Stimulated activated CD8-positive, alpha-beta memory T cell treated with anti-CD3 and anti-CD28 coated beads, Interleukin-2, amount 100 ng/mL, for 1 hour (primary cell): ENCODE results near the gene U2AF1.
"Not testable (repeated sequence)": the region's sequence is repeated elsewhere in the genome, so short reads cannot be mapped to it uniquely, and the experiment has no call there.

Experiments used
- DNase-seq, 2 donors: peaks; one replicate each; pipeline ENCODE4 v3.0.0-alpha.2; 2020; ENCODE audit warnings: low read depth in 2 of 2

U2AF1 gene

DNA sequence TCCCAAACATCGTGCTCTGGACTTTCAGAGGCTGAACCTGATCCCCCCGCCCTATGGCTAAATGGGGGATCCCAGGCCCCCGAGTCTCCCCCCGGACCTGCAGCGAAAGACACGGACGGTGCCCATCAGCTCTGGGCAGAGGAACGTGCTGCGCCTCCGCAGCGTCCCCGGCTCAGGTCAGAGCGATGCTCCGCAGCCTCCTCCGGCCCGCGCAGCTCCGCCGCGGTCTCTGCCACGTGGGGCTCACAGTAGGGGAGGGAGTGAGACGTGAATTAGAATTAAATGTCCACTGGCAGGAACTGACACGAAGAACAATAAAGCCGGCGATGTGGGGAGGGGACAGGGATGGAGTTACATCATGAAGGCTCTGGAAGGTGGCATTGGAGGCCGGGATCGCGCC, 30.7 kb downstream of the U2AF1 start:
- DNase-seq, result not testable (repeated sequence)

DNA sequence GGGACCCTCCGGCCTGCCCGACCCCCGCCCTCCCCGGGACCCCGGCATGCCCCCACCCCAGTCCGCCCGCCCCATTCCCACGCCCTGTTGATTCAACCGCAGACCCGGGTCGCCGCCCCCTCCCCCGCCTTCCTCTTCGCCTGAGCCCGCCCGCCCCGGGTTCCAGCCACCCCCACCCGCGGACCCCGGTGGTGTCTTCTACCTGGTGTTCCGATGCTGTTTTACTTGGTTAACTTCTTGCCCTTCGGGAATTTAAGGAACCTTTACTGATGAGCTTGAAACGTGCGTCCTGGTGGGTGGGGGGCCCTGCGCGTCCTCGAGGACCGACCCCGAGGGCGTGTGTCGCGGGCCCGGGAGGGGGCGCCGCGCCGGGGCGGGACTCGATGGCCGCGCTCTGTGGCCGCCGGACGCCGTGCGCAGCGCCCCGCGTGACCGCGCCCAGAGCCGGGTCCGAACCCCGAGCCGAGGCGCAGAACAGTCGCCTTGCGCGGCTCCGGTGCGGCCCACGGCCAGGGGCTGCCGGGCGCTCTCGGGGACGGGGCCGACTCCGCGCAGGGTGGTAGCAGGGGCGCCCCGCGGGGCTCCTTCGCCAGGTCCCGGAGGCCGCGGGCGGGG, 31.2 kb downstream of the U2AF1 start:
- not testable (repeated sequence) for DNase-seq

DNA sequence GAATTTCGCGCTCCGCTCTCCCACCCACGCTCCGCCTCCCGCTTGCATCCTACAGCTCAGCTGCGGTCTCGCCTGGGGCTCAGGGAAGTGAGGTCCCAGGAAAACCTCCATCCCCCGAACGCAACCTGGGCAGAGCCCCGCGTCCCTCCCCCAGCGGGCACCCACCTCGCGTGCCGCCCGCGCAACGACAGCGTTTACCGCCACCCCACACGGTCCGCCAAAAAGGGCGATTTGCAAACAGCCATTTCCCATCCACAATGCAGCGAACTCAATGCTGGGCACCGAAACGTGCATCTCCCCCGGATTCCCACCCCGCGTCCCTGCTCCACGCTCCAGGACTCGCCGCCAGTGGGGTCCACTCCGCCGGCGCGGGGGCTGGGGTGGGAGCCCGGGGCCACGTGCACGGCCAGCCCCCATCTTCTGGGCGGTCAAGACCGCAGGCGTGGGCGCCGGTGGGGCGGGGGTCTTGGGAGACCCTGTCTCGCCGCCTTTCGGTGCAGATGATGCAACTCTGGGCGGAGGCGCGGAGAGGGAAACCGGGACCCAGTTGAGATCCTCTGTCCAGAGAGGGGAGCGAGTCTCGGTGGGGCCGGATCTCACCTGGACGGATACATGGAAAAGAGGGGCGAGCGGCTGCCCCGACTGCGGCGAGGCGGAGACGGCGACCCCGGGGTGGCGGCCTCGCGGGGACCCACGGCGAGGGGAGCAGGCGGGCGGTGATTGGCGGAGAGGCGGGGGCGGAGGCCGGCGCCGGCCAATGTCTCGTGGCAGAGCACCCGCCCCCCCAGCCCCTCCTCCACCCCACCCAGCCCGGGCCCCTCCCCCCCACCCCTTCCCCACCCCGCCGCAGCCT, 32.0 kb downstream of the U2AF1 start, which contains the start of gene CBS:
Gene CBS, minus strand, starts transcription at position 666 of the 853 bp plus-strand sequence. CDS start 3,642 bp downstream, outside the sequence.
- not testable (repeated sequence) for DNase-seq

DNA sequence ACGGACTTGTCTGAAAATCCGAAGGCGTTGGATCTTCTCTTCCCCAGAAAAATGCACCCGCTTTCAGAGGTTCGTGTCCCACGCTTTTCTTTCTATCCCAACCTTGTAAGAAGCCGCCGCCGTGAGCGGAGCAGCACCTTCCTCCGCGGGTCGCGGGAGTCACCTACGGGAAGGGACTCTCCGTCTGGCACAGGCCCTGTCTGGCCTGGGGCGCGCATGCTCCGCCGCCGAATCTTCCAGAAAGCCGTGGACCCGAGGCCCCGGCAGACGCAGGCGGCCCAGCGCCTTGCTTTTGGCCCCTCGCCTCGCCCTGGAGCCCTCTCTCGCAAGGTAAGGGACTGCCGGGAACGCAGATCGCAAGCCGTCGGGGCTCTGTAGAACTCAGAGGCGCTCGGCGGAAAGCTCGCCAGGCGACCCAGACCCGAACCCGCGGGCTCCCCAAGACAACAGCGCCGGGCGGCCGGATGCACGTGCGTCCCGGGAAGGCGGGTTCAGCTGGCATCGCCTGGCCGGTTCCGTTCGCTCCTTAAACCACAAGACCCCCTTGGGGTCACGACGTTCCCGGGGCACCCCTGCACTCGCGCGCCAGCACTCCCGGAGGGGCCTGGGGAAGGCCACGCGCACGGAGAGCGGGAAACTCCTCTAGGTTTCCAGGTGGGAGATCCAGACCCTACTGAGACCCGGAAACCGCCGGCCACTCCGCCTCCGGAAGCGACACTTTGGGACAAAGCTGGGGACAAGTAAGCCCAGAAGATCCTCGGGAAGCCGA, 32.8 kb downstream of the U2AF1 start:
- not testable (repeated sequence) for DNase-seq

DNA sequence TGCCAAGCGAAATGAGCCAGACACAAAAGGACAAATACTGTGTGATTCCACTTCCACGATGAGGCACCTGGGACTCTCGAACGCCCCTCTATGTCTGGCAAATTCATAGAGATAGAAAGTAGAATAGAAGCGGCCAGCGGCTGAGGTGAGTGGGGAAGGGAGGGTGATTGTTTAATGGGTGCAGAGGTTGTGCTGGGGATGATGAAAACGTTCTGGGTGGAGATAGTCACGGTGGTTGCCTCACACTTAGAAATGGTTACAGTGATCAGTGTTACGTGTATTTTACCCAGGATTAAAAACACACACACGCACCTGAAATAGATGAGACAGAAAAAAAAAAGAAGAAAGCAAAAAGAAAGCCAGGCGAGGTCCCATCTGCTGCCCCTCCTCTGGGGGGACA, 34.6 kb downstream of the U2AF1 start:
- DNase-seq, result not testable (repeated sequence)

DNA sequence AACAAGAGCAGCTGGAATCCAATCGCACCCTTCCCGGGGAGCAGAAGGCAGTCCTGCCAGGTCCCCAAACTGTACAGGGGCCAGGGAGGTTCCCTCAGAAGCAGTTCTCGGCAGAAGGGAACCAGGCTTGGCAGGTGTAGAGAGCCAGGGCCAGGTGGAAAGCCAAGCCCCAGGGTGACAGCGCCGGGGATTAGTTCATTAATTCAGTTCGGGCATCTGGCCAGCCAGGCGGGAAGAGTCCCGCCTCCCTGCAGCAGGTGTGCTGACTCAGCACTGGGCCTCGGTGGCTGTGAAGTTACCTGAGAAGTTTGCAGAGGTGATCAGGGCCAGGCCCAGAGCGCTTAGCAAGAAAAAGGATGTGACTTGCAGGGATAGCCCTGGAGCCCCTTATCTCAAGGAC, 37.7 kb downstream of the U2AF1 start:
- not testable (repeated sequence) for DNase-seq

DNA sequence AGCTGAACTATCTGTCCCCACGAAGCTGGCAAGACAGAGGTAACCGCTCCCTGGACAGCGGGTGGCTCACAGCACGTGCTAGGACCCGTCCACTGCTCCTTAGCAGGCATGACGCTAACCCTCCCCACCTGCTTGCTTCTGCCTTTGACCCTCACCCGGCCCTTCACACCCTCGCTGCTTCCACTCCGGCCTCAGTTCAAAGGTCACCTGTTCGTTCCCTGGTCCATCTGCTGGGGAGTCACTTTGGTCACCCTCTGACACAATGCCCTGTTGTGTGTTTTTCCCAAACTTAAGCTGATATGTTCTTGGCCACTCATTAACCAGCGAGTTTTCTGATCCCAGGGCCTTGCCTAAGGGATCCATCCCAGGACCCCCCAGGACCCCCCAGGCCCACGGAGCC, 39.3 kb downstream of the U2AF1 start:
- DNase-seq, result not testable (repeated sequence)

DNA sequence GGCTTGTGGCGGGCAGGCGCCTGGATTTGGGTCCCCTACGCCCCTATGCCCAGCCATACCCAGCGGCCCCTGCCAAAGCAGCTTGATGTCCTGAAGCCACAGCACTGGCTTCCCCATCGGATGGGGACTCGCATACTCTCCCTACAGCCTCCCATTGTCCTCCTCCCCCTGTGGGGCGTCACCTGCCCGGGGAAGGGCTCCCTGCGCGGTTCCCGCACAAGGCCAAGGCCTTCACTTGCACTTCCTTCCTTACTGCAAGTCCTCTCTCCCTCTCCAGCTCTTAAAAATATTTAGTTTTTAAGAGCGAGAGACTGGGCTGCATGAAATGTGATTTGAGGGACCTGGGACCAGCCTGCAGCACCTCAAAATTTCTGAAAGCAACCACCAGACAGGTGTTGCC, 40.7 kb downstream of the U2AF1 start:
- not testable (repeated sequence) for DNase-seq

DNA sequence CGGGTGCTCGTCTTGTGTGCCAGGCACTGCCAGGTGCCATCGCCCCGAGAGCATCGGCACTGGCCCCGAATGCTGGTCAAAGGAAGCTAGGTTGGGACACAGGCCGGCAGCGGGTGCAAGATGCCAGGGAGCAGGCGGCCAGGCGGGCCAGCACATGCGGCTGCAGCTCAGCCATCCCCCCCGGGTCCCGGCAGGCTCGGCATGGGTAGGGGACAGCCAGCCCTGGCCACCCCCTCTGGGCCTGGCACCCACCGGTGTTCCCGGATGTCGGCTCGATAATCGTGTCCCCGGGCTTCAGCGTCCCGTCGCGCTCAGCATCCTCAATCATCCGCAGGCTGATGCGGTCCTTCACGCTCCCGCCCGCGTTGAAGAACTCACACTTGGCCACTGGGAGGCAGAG, 41.4 kb downstream of the U2AF1 start:
- not testable (repeated sequence) for DNase-seq

DNA sequence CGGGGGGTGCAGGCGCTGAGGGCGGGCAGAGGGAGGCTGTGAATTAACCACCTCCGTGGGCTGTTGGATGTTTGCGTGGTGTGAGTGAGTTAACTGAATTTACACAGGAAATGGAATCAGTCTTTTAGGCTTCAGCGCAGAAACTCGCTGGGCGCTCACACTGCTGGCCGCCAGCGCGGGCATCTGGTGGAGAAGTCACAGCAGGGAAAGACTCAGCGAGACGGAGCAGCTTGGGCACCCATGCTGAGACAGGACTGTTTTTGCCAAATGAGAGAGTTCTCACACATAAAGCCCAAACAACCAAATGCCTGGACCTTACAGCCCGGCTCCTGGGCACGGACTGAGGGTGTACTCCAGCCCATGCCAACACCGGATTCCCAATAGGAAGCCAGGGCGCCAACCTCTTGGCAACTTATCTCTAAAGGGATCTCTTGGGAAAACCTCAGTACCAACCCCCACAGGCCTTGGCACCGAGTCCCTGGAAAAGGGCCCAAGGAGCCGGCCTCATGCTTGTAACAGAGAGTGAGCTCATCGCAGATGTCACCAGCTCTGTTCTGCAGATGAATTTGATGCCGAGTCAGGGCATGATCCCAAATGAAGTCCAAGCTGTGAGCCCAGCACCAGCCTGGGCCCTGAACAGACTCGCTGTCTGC, 43.0 kb downstream of the U2AF1 start:
- DNase-seq, result not testable (repeated sequence)

DNA sequence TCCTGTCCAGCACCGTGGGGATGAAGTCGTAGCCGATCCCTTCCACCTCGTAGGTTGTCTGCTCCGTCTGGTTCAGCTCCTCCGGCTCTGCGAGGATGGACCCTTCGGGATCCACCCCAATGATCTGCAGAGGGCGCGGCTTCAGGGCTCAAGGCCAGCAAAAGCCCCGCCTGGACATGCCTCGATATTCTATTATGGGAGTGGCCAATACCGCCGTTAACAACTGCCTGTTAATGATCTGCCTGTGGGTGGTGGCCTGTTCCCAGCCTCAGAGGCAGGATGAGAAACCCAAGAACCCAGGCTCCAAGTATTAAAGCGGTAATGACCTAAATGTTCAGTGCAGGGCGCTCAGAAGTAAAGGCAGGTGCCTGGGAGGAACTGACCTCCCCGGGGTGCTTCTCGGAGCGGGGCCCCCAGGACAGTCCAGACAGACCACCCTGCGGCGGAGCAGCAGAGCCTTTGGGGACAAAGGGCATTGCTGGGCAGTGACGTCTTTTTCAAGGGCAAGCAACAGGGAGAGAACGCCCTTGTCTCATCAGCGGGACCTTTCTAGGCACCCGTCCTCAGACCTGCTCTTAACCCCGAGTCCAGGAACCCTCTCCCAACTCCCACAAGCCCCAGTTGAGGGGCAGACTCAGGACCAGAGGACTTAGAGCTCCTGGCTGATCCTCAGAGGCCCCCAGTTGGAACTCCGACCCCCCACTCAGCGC, 44.3 kb downstream of the U2AF1 start:
- not testable (repeated sequence) for DNase-seq

DNA sequence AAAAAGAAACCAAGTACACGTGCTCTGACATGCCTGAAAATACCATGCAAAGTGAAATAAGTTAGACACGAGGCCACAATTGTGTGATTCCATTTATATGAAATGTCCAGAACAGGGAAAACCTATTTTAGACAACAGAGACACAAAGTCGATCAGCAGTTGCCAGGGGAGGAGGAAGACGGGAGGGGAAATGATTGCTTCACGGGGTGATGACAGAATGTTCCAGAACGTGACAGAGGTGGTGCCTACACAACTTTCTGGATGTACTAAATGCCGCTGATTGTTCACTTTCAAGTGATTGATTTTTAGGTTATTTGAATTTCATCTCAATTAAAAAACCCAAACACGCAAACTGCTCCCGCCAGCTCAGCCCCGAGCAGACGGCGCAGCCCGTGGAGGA, 54.3 kb downstream of the U2AF1 start:
- DNase-seq, result not testable (repeated sequence)

DNA sequence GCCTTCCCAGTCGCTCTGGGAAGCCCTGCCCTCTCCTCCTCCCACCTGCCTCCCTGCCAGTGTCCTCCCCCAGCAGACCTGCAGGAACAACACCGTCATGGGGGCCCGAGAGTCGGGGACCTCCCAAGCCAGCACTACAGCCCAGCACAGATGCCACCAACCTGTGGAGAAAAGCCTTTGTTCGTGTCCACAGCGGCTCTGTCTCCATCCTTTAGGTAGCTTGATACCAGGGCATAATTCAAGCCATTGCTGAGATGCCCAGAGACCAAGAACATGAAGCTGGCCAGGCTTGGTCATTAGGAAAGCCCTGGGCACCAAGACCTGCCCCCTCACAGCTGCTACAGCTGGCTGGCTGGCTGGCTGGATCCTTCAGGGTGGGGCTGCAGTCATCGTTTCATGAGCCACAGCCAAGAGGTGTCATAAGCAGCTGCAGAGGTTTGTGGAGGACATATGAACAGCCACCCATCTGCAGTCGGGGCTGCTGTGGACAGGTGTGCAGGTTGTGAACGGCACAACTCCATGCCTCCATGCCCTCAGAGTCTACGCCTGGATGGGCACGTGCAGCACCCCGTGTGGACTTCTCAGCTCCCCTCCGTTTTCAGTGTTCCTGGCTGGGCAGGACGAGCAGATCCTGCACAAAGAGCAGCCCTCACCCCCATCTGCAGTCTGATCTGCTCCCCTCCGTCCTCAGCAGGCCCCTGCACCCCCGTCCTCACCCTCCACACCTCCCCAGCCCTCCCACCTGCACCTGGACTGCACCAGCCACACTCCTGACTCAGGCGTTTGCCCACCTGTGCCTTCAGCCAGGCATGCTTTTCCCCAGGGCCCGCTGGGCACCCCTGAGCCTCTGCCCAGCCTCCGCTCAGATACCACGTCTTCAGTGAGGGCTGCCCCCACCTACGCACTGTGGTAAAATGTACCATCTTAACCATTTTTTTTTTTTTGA, 61.2 kb downstream of the U2AF1 start:
- DNase-seq, result not testable (repeated sequence)

DNA sequence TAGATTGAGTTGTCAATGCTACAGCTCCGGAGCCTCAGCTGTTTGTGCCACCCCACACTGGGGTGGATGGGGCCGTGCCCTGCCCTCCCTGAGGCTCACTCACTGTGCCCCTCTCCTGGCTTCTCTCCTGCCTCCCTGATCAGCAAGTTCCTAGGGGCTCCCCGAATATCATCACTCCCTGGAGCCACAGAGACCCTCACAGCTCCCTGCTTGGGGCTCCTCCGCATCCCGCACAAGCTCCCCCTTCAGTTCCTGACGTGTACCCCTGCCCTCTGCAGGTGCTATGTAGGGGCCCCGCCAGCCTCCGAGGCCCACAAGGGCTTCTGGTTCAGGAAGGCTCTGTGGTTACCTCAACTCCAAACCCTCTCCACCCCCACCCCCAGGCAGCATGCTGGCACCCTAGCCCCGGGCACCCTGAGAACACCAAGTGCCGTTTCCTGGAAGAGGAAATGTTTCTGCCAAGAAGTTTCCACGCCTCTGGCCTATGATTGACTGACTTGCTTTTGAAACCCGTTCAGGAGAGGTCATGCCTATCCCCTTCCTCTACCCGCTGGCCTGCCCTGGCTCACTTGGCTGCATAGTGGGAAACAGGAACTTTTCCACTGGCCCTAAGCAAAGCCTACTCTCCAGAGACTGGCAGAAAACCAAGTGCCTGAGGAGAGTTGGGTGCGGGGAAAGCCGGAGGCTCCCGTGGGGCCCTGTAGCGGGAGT, 62.0 kb downstream of the U2AF1 start:
- DNase-seq, result not testable (repeated sequence)

DNA sequence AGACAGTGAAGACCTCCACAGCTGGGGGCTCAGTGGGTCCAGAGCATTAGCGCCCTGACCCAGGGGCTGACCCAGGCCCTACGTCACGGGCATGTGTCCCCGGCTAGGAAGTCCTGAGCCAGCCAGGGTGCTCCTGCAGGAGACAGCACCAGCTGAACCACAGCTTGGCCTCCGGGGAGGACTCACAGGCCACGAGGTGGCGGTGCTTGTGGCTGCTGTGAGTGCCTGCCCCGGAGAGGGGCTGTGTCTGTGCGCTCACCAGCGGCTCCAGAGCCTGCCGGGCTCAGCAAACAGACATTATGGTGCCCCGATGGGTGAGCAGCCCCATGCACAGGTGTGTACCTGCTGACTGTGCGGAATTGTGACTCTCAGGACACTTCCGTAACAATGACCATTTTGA, 62.8 kb downstream of the U2AF1 start:
- not testable (repeated sequence) for DNase-seq

DNA sequence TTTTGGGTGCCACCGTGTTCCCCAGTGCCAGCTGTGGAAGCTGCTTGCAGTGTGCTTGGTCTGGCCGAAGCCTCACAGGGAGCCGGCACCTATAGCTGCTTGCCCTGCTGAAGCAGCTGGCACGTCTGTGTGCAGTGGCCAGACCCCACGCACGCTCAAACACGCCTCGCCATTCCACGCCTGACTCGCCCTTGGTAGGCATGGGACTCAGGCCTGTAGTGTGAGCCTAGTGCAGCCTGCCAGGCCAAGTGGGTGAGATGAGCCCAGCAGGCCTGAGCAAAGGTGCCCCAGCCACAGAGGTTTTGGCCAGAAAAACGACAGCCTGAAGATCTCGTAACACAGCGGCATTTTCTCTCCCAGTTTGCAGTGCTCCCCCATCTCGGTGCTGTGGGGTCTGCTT, 64.1 kb downstream of the U2AF1 start:
- DNase-seq, result not testable (repeated sequence)
